Measurements from ENCODE around the gene DBT.

GRCh38 chr1:100146958-100147357, 102.7 kb downstream of the DBT start:
- no peak for TF ChIP-seq USF2 (IDR thresholded peaks at IDR 0.05; ENCODE audit: borderline replicate concordance, low read depth, low read length)
- TF ChIP-seq CTCF (IDR thresholded peaks at IDR 0.05): no peak
- no peak for TF ChIP-seq POLR2AphosphoS5 (IDR thresholded peaks at IDR 0.05; ENCODE audit: low read depth, low read length)

Data from SK-N-SH (cell line).